PFSK-1 (cell line): ENCODE measurements around the gene GPRIN1.

Experiments used
- FOXP2 ChIP-seq: optimal IDR thresholded peaks from 2 replicates; pipeline ENCODE3; 2011; ENCODE audit warnings: borderline replicate concordance, control low read depth, inconsistent platforms; ENCODE audit not compliant: insufficient read depth; ENCODE audit errors: extremely low read length, extremely low read depth
- POLR2AphosphoS5 ChIP-seq: IDR thresholded peaks from 2 replicates; pipeline ENCODE4 v1.6.1; 2012; ENCODE audit warnings: low read depth, mild to moderate bottlenecking, control low read depth, low read length, moderate library complexity
- REST ChIP-seq, 2 experiments: IDR thresholded peaks; 2 replicates each; pipeline versions ENCODE4 v1.6.1 to v1.8.0; 2011 to 2012; ENCODE audit warnings: low read depth in 2 of 2, low read length in 2 of 2, control low read depth in 1 of 2, inconsistent platforms in 1 of 2, mild to moderate bottlenecking in 1 of 2, moderate library complexity in 1 of 2; ENCODE audit not compliant: insufficient read depth in 1 of 2

- TF ChIP-seq FOXP2 (no peak), REST (IDR thresholded peaks at IDR 0.05; ENCODE audit: insufficient read depth in 1 of 2, low read depth in 2 of 2, low read length in 2 of 2) (no peak), POLR2AphosphoS5 (no peak)
Observed at GRCh38 chr5:176618783-176619182, 8.8 kb upstream of the GPRIN1 start.
